ENCODE results near the gene BNC2.

DNA sequence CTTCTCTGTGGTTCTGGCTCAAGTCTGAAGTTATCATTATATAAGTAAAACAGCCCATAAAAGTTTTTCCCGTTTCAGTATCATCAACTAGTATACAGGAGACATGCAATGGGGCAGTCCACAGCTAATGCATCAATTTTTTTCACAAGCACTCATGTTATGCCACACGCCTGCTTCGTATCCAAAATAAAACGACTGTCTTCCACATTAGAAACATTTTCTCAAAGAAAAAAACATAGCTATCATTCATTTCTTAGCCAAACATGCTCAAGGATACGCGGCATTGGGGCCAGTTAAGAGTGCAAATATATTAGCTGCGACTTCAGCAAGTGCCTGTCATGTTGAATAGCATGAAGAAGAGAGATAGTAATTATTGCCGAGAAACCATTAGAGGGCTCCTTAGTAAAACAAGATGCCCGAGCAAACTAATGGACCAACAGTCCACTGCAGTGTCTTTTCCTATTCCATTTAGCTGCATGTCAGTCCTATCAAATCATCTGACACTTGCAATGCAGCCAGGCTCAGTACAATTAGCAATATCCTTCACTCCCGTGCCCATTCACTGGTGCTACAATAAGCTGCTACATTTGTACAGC, 68.5 kb downstream of the BNC2 start:
- TF ChIP-seq YY1 (tag by site-specific recombination; IDR thresholded peaks at IDR 0.05) (no peak), ZNF777 (tag by site-specific recombination; IDR thresholded peaks at IDR 0.05; ENCODE audit: borderline replicate concordance) (no peak), ZNF837 (tag by site-specific recombination; IDR thresholded peaks at IDR 0.05) (no peak), ZFP69B (tag by site-specific recombination; IDR thresholded peaks at IDR 0.05) (no peak), ZNF558 (tag by site-specific recombination; IDR thresholded peaks at IDR 0.05) (no peak), ZNF561 (tag by site-specific recombination; IDR thresholded peaks at IDR 0.05; ENCODE audit: borderline replicate concordance) (no peak)
- TF ChIP-seq, protein P1, sequence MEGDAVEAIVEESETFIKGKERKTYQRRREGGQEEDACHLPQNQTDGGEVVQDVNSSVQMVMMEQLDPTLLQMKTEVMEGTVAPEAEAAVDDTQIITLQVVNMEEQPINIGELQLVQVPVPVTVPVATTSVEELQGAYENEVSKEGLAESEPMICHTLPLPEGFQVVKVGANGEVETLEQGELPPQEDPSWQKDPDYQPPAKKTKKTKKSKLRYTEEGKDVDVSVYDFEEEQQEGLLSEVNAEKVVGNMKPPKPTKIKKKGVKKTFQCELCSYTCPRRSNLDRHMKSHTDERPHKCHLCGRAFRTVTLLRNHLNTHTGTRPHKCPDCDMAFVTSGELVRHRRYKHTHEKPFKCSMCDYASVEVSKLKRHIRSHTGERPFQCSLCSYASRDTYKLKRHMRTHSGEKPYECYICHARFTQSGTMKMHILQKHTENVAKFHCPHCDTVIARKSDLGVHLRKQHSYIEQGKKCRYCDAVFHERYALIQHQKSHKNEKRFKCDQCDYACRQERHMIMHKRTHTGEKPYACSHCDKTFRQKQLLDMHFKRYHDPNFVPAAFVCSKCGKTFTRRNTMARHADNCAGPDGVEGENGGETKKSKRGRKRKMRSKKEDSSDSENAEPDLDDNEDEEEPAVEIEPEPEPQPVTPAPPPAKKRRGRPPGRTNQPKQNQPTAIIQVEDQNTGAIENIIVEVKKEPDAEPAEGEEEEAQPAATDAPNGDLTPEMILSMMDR (tag by site-specific recombination; IDR thresholded peaks at IDR 0.05) = no peak
- TF ChIP-seq, protein P2, sequence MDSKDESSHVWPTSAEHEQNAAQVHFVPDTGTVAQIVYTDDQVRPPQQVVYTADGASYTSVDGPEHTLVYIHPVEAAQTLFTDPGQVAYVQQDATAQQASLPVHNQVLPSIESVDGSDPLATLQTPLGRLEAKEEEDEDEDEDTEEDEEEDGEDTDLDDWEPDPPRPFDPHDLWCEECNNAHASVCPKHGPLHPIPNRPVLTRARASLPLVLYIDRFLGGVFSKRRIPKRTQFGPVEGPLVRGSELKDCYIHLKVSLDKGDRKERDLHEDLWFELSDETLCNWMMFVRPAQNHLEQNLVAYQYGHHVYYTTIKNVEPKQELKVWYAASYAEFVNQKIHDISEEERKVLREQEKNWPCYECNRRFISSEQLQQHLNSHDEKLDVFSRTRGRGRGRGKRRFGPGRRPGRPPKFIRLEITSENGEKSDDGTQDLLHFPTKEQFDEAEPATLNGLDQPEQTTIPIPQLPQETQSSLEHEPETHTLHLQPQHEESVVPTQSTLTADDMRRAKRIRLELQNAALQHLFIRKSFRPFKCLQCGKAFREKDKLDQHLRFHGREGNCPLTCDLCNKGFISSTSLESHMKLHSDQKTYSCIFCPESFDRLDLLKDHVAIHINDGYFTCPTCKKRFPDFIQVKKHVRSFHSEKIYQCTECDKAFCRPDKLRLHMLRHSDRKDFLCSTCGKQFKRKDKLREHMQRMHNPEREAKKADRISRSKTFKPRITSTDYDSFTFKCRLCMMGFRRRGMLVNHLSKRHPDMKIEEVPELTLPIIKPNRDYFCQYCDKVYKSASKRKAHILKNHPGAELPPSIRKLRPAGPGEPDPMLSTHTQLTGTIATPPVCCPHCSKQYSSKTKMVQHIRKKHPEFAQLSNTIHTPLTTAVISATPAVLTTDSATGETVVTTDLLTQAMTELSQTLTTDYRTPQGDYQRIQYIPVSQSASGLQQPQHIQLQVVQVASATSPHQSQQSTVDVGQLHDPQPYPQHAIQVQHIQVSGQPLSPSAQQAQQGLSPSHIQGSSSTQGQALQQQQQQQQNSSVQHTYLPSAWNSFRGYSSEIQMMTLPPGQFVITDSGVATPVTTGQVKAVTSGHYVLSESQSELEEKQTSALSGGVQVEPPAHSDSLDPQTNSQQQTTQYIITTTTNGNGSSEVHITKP (tag by site-specific recombination; IDR thresholded peaks at IDR 0.05) = no peak
- TF ChIP-seq, protein P3, sequence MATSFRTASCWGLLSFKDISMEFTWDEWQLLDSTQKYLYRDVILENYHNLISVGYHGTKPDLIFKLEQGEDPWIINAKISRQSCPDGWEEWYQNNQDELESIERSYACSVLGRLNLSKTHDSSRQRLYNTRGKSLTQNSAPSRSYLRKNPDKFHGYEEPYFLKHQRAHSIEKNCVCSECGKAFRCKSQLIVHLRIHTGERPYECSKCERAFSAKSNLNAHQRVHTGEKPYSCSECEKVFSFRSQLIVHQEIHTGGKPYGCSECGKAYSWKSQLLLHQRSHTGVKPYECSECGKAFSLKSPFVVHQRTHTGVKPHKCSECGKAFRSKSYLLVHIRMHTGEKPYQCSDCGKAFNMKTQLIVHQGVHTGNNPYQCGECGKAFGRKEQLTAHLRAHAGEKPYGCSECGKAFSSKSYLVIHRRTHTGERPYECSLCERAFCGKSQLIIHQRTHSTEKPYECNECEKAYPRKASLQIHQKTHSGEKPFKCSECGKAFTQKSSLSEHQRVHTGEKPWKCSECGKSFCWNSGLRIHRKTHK (tag by site-specific recombination; IDR thresholded peaks at IDR 0.05) = no peak
- TF ChIP-seq, protein P4, sequence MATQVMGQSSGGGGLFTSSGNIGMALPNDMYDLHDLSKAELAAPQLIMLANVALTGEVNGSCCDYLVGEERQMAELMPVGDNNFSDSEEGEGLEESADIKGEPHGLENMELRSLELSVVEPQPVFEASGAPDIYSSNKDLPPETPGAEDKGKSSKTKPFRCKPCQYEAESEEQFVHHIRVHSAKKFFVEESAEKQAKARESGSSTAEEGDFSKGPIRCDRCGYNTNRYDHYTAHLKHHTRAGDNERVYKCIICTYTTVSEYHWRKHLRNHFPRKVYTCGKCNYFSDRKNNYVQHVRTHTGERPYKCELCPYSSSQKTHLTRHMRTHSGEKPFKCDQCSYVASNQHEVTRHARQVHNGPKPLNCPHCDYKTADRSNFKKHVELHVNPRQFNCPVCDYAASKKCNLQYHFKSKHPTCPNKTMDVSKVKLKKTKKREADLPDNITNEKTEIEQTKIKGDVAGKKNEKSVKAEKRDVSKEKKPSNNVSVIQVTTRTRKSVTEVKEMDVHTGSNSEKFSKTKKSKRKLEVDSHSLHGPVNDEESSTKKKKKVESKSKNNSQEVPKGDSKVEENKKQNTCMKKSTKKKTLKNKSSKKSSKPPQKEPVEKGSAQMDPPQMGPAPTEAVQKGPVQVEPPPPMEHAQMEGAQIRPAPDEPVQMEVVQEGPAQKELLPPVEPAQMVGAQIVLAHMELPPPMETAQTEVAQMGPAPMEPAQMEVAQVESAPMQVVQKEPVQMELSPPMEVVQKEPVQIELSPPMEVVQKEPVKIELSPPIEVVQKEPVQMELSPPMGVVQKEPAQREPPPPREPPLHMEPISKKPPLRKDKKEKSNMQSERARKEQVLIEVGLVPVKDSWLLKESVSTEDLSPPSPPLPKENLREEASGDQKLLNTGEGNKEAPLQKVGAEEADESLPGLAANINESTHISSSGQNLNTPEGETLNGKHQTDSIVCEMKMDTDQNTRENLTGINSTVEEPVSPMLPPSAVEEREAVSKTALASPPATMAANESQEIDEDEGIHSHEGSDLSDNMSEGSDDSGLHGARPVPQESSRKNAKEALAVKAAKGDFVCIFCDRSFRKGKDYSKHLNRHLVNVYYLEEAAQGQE (tag by site-specific recombination; IDR thresholded peaks at IDR 0.05) = no peak
- TF ChIP-seq, protein P5, sequence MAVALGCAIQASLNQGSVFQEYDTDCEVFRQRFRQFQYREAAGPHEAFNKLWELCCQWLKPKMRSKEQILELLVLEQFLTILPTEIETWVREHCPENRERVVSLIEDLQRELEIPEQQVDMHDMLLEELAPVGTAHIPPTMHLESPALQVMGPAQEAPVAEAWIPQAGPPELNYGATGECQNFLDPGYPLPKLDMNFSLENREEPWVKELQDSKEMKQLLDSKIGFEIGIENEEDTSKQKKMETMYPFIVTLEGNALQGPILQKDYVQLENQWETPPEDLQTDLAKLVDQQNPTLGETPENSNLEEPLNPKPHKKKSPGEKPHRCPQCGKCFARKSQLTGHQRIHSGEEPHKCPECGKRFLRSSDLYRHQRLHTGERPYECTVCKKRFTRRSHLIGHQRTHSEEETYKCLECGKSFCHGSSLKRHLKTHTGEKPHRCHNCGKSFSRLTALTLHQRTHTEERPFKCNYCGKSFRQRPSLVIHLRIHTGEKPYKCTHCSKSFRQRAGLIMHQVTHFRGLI (tag by site-specific recombination; IDR thresholded peaks at IDR 0.05) = no peak

Data from HEK293 (cell line).